Activated CD8-positive, alpha-beta memory T cell treated with anti-CD3 and anti-CD28 coated beads for 4 hours (primary cell): ENCODE measurements around the gene CIDEB.

Source experiments
- DNase-seq, 2 donors: peaks; one replicate each; pipeline ENCODE4 v3.0.0-alpha.2; 2020; ENCODE audit warnings: low read depth in 2 of 2

CIDEB gene

GRCh38 chr14:24312736-24313507, 5.1 kb upstream of the CIDEB start:
- DNase-seq, result no peak

- no peak for DNase-seq
Observed at GRCh38 chr14:24311837-24312615, 4.2 kb upstream of the CIDEB start.

GRCh38 chr14:24310646-24311604, 3.1 kb upstream of the CIDEB start, which contains the start of gene LTB4R:
Gene LTB4R (plus strand): TSS chr14:24311502. CDS start chr14:24315652, 4,150 bp downstream.
- no peak for DNase-seq

- no peak for DNase-seq
Observed at GRCh38 chr14:24310265-24310645, 2.5 kb upstream of the CIDEB start.

GRCh38 chr14:24309538-24310264, 1.9 kb upstream of the CIDEB start, which contains the start of gene LTB4R2:
Gene LTB4R2 (plus strand): TSS chr14:24310140. CDS start chr14:24310665, 525 bp downstream.
- DNase-seq, result no peak

- no peak for DNase-seq
Observed at GRCh38 chr14:24308342-24309124, 756 bp upstream of the CIDEB start.

GRCh38 chr14:24307156-24307574, 612 bp downstream of the CIDEB start:
- DNase-seq, result no peak

- DNase-seq, result no peak
Observed at GRCh38 chr14:24304019-24304387, 3.8 kb downstream of the CIDEB start.

- DNase-seq, result no peak
Observed at GRCh38 chr14:24300326-24300980, 7.3 kb downstream of the CIDEB start.

GRCh38 chr14:24299255-24300191, 8.3 kb downstream of the CIDEB start, which contains the start of the genes DHRS1 and NOP9:
Gene DHRS1 (minus strand): TSS chr14:24299780. CDS start chr14:24299106, 674 bp downstream.
Gene NOP9 (plus strand): TSS chr14:24299850. CDS start chr14:24299955, 105 bp downstream.
- peak; percentile 81 to 85 for DNase-seq

GRCh38 chr14:24298892-24299254, 8.9 kb downstream of the CIDEB start:
- DNase-seq, result no peak

GRCh38 chr14:24297190-24297964, 10.4 kb downstream of the CIDEB start:
- no peak for DNase-seq

GRCh38 chr14:24296341-24297157, 11.2 kb downstream of the CIDEB start:
- peak in 1 of 2 donors; percentile 64 for DNase-seq

GRCh38 chr14:24293525-24293924, 14.3 kb downstream of the CIDEB start:
- DNase-seq, result no peak

GRCh38 chr14:24292118-24292807, 15.5 kb downstream of the CIDEB start:
- no peak for DNase-seq

GRCh38 chr14:24291446-24292117, 16.2 kb downstream of the CIDEB start:
- DNase-seq, result no peak
